Upper lobe of right lung (tissue), 1 donor: Measurements from ENCODE around the gene SETD3. TPM values are rescaled to one million over a fixed set of nuclear protein-coding genes. Genes with fewer than 3 reads are reported as not detected.

Experiments
- ATAC-seq: fragments of 200-7000 bp; cut with Tn5 transposase; one replicate; pipeline ENCODE4 v1.9.1; 2020; ENCODE audit warnings: mild to moderate bottlenecking, moderate library complexity
- DNase-seq: peaks from one replicate; pipeline ENCODE4 v3.0.0-alpha.2; 2020
- H3K27ac ChIP-seq: fragments of 200-600 bp; one replicate; pipeline ENCODE4 v1.8.0; 2022
- H3K27me3 ChIP-seq: fragments of 200-600 bp; one replicate; pipeline ENCODE4 v1.8.0; 2022; ENCODE audit warnings: mild to moderate bottlenecking
- H3K36me3 ChIP-seq: fragments of 200-600 bp; one replicate; pipeline ENCODE4 v1.8.0; 2022
- H3K4me1 ChIP-seq: fragments of 200-600 bp; one replicate; pipeline ENCODE4 v1.8.0; 2022
- H3K4me3 ChIP-seq: fragments of 200-600 bp; one replicate; pipeline ENCODE4 v1.8.0; 2022; ENCODE audit warnings: mild to moderate bottlenecking
- H3K9me3 ChIP-seq: fragments of 200-600 bp; one replicate; pipeline ENCODE4 v1.8.0; 2022
- intact Hi-C: fragments of 100-400 bp; cut with DNase I; formaldehyde crosslinking; loops from one replicate; pipeline ENCODE4 v1.11.0; 2022
- total RNA-seq: library from RNA; stranded (reverse); fragmentation: NEBNext Ultra II Directional; extraction: Animal tissue kit (Norgen Biotek cat#: 25700); gene quantifications from one replicate; pipeline ENCODE4 v1.2.1, GENCODE V29; 2021
- TF ChIP-seq, protein P1 (sequence below): fragments of 200-600 bp; IDR thresholded peaks from one replicate; pipeline ENCODE4 v1.8.0; 2022; ENCODE audit warnings: antibody characterized with exemption
- donor health status: DM: no; HTN: yes; CAD: no; lungs with severe emphysema.

SETD3 gene
- total RNA-seq, 1 donor from 2014 or later = 90.3 TPM

DNA sequence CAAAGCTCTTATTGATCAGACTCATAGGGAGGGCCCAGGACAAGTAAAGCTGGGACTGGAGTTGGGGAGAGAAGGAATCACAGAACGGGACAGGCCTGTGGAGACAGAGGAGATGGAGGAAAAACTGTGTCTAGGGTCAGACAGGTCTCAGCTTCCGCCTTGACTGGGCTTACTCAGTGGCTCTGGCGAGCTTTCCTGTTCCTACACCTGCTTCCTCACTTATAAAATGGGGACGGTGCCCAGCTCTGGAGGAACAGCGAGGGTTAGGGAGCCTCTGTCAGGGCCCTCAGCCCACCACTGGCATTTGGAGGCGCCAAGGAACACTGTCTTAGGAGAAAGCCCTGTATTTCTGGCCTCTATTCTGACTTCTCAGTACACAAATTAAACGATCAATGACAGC, 34.7 kb downstream of the SETD3 start:
- Histone ChIP-seq H3K36me3 (peaks cover 78% of the 10 kb centered on the region), H3K27me3 (no peaks in the 10 kb centered on the region)

DNA sequence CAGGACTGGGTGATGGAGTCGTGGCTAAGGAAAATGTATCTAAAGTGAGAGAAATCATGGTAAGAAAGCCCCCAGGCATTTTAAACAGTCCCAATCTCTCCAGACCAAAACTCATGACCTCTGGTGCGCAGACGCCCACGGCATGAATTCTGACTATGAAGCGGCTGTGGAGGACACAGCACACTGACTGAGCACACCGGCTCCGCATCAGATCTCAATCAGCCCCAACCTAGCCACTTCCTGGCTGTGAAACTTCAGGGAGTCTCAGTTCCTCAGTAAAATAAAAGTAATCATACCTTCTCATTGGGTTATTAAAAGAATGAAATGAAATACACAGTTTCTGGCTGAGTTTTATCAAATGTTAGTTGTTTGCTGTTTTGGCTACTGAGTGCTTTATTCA, 38.7 kb downstream of the SETD3 start:
- Histone ChIP-seq H3K9me3 (no peaks in the 10 kb centered on the region), H3K27me3 (no peaks in the 10 kb centered on the region), H3K27ac (no peak overlapping the region), H3K4me1 (peaks cover 8% of the 10 kb centered on the region), H3K4me3 (no peak overlapping the region), H3K36me3 (peaks cover 49% of the 10 kb centered on the region)
- no peak for ATAC-seq
- no peak for DNase-seq
- intact Hi-C loops = no loop called here
- TF ChIP-seq, protein P1, sequence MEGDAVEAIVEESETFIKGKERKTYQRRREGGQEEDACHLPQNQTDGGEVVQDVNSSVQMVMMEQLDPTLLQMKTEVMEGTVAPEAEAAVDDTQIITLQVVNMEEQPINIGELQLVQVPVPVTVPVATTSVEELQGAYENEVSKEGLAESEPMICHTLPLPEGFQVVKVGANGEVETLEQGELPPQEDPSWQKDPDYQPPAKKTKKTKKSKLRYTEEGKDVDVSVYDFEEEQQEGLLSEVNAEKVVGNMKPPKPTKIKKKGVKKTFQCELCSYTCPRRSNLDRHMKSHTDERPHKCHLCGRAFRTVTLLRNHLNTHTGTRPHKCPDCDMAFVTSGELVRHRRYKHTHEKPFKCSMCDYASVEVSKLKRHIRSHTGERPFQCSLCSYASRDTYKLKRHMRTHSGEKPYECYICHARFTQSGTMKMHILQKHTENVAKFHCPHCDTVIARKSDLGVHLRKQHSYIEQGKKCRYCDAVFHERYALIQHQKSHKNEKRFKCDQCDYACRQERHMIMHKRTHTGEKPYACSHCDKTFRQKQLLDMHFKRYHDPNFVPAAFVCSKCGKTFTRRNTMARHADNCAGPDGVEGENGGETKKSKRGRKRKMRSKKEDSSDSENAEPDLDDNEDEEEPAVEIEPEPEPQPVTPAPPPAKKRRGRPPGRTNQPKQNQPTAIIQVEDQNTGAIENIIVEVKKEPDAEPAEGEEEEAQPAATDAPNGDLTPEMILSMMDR = no peak

More for the DNA sequence above, 34.7 kb downstream of the SETD3 start:
- intact Hi-C loops = no loop called here
- Histone ChIP-seq H3K9me3 (no peaks in the 10 kb centered on the region), H3K4me1 (no peaks in the 10 kb centered on the region), H3K27ac (no peak overlapping the region), H3K4me3 (no peak overlapping the region)
- ATAC-seq (no peak), DNase-seq (no peak)
- TF ChIP-seq, protein P1 = no peak

DNA sequence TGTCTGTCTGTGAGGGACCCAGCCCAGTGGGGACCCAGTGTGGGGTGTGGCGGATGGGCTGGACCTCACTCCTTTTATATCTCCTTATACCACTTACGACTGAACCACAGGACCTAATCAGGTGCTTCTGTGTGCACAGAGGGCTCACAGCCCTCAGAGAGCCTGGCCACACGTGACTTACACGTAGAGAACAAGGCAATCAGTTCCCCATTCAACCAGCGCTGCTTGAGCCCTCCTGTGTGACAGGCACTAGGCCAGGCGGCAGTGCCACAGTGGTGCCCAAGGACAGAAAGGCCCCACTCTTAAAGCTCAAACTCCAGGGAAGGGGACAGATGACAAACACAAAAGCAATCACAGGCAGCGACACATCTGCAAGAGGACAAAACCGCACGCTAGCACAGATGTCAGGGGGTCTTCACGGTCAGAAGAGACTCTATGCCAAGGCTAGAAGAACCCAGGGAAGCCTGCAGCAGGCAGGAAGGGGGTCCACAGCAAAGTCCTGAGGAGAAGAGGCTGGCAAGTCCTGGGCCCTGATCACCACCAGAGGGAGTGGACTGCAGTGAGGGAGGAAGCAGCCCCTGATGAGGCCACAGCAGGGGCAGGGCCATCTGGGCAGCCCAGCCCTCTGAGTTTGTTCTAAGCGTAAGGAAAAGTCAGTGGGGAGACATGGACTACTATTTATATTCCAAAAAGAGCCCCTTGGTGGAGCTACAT, 39.3 kb downstream of the SETD3 start:
- H3K27me3 ChIP-seq = no peaks in the 10 kb centered on the region
- peaks cover 11% of the 10 kb centered on the region for H3K4me1 ChIP-seq
- TF ChIP-seq, protein P1 = no peak
- no peaks in the 10 kb centered on the region for H3K9me3 ChIP-seq
- H3K36me3 ChIP-seq = peaks cover 42% of the 10 kb centered on the region
- H3K27ac ChIP-seq = no peak overlapping the region
- ATAC-seq (no peak), DNase-seq (no peak)
- H3K4me3 ChIP-seq = no peak overlapping the region
- intact Hi-C loops = no loop called here

DNA sequence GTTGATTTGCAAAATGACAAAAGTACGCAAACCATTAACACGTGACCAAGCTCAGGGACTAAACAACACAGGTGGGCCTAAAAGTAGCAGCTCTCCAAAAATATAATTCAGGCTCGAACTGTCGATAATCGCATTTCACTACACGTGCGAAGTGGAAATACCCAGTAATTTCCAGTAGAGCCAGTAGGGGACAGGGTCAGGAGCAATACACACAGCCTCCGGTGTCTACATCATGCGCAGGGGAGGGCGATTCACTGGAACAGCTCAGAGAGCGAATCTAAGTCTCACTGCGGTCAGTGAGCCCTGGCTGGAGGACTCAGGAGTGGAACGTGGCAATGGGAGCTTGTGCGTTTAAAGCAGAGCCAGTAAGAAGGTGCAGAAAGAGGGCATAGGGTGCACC, 40.4 kb downstream of the SETD3 start:
- no peak for DNase-seq
- intact Hi-C loops = no loop called here
- H3K9me3 ChIP-seq = no peaks in the 10 kb centered on the region
- peaks cover 17% of the 10 kb centered on the region for H3K4me1 ChIP-seq
- ATAC-seq = no peak
- H3K36me3 ChIP-seq = peaks cover 37% of the 10 kb centered on the region
- no peaks in the 10 kb centered on the region for H3K27me3 ChIP-seq
- no peak overlapping the region for H3K27ac ChIP-seq
- TF ChIP-seq, protein P1 = no peak
- H3K4me3 ChIP-seq = no peak overlapping the region

DNA sequence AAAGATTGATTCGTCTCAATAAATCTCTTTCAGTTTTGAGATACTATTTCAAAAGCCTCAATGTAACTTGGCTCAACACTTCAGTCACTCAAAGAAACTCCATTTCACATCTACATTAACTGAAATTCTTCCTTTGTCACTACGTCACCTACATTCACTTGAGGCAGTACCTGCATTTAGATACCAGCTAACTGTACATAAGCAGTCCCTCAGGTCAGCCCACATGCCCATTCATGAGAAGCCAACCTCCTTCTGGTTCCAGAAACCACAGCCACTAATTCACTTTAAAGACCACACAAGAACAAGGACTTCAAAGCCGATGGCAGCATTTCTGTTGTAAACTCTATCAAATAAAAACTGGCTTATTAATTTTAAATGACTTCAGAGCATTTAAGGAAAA, 43.0 kb downstream of the SETD3 start:
- Histone ChIP-seq H3K4me3 (no peak overlapping the region), H3K27me3 (no peaks in the 10 kb centered on the region), H3K36me3 (peaks cover 31% of the 10 kb centered on the region), H3K9me3 (no peaks in the 10 kb centered on the region), H3K27ac (peak overlapping the region; percentile 27), H3K4me1 (peaks cover 17% of the 10 kb centered on the region)
- intact Hi-C loops = no loop called here
- TF ChIP-seq, protein P1 = no peak
- ATAC-seq (no peak), DNase-seq (no peak)
